GM23248 (cell line): ENCODE results near the gene BOD1.

Source experiments
- EZH2 ChIP-seq: fragments of 200-600 bp; sonication (generic); IDR thresholded peaks from 2 replicates; pipeline ENCODE4 v1.6.1; 2018; ENCODE audit warnings: antibody characterized with exemption, mild to moderate bottlenecking; ENCODE audit not compliant: insufficient read depth, poor library complexity, severe bottlenecking
- EZH2phosphoT487 ChIP-seq: fragments of 200-600 bp; sonication (generic); IDR thresholded peaks from 2 replicates; pipeline ENCODE4 v1.6.1; 2018; ENCODE audit warnings: antibody characterized with exemption, moderate library complexity, mild to moderate bottlenecking, low read depth; ENCODE audit not compliant: insufficient read depth

DNA sequence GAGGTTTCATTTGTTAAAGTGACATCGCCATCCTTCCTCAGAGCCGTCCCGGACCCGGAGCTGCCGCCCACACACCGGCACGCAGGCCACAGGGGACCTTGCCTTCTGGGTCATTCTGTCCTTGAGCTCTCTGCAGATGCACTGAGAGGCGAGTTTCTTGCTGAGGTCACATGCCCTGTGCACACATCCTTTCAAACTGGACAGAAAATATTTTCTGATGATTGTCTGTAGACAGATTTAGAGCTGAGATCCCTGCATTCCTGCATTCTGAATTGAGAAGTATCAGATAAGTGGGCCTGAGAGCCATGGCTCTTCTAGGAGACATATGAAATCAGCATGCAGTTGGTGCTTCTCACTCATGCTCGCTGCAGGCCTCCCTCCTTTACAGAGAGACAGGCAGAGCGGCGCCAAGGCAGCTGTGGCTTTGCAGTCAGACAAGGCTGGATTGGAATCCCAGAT is 25.4 kb downstream of the BOD1 start:
- TF ChIP-seq EZH2 (no peak), EZH2phosphoT487 (no peak)
